Measurements from ENCODE around the gene PLA2G6. TPM values are rescaled to one million over a fixed set of nuclear protein-coding genes. Genes with fewer than 3 reads are reported as not detected.

PLA2G6 gene
- total RNA-seq, 1 experiment from 2014 or later = 18.7 TPM

- Mint-ChIP-seq H3K9me3 (ENCODE audit: unreplicated experiment) (peaks cover 5% of the 10 kb centered on the region), H3K27me3 (ENCODE audit: insufficient read depth, unreplicated experiment) (peaks cover 2% of the 10 kb centered on the region), H3K36me3 (ENCODE audit: insufficient read depth, unreplicated experiment) (peaks cover 13% of the 10 kb centered on the region), H3K4me1 (ENCODE audit: low read depth, unreplicated experiment) (peaks cover 10% of the 10 kb centered on the region), H3K27ac (ENCODE audit: unreplicated experiment) (no peak overlapping the region), H3K4me3 (ENCODE audit: unreplicated experiment) (no peak overlapping the region)
- ChIA-PET POLR2A (interaction anchor here (1.0 kb wide), 1 partner anchor 67 kb away, joined by 3 read pairs; the partner anchor contains the start of gene PLA2G6), CTCF (interaction anchor here (0.9 to 1.0 kb wide), 2 partner anchors 87 to 93 kb away, joined by 4 read pairs; partner anchors contain the start of gene MAFF)
- BruUV-seq (replicated peaks) = no TSS peak
- no peaks in the 10 kb centered on the region for H3K9me3 ChIP-seq
- no peaks in the 10 kb centered on the region for H3K27me3 ChIP-seq (replicated peaks; ENCODE audit: control insufficient read depth, insufficient read depth, low read length)
- DNase-seq = peak; percentile 72 to 87
- H3K4me3 ChIP-seq (ENCODE audit: low read depth, low read length) = no peak overlapping the region
- intact Hi-C loops (cut with micrococcal nuclease; ENCODE audit: unreplicated experiment) = loop anchor here (10.0 kb wide), 2 partner anchors 70 to 100 kb away; partner anchors contain the start of gene PLA2G6
- peaks cover 21% of the 10 kb centered on the region for H3K4me1 ChIP-seq
- peak; percentile 85 to 86 for TF ChIP-seq CTCF (IDR thresholded peaks at IDR 0.05; ENCODE audit: insufficient read depth in 1 of 2, low read depth in 1 of 2, low read length in 1 of 2, severe bottlenecking in 1 of 2, unreplicated experiment in 1 of 2)
- H3K36me3 ChIP-seq (ENCODE audit: control insufficient read depth, insufficient read depth, low read length) = no peaks in the 10 kb centered on the region
Measured at GRCh38 chr22:38114484-38115398, 66.9 kb downstream of the PLA2G6 start.

- H3K4me1 ChIP-seq = peaks cover 33% of the 10 kb centered on the region
- H3K4me3 Mint-ChIP-seq (ENCODE audit: unreplicated experiment) = no peak overlapping the region
- no peaks in the 10 kb centered on the region for H3K9me3 ChIP-seq
- H3K36me3 Mint-ChIP-seq (ENCODE audit: insufficient read depth, unreplicated experiment) = peaks cover 33% of the 10 kb centered on the region
- BruUV-seq (replicated peaks) = no TSS peak
- peaks cover under 1% of the 10 kb centered on the region; the same call in 1 of the 2 replicates for H3K36me3 ChIP-seq (ENCODE audit: control insufficient read depth, insufficient read depth, low read length)
- ChIA-PET POLR2A (interaction anchor here (0.5 kb wide), 1 partner anchor 493 kb away, joined by 3 read pairs; no protein-coding TSS in a partner anchor), CTCF (interaction anchor here (0.6 kb wide), 1 partner anchor 522 kb away, joined by 4 read pairs; no protein-coding TSS in a partner anchor)
- H3K27me3 Mint-ChIP-seq (ENCODE audit: insufficient read depth, unreplicated experiment) = peaks cover 3% of the 10 kb centered on the region
- H3K4me3 ChIP-seq (ENCODE audit: low read depth, low read length) = no peak overlapping the region
- H3K4me1 Mint-ChIP-seq (ENCODE audit: low read depth, unreplicated experiment) = peaks cover 22% of the 10 kb centered on the region
- TF ChIP-seq CTCF (IDR thresholded peaks at IDR 0.05; ENCODE audit: insufficient read depth in 1 of 2, low read depth in 1 of 2, low read length in 1 of 2, severe bottlenecking in 1 of 2, unreplicated experiment in 1 of 2) = no peak
- H3K27me3 ChIP-seq (replicated peaks; ENCODE audit: control insufficient read depth, insufficient read depth, low read length) = no peaks in the 10 kb centered on the region
- intact Hi-C loops (cut with micrococcal nuclease; ENCODE audit: unreplicated experiment) = loop anchor here (10.0 kb wide), 2 partner anchors 72 to 102 kb away; partner anchors contain the start of gene PLA2G6
- peaks cover 9% of the 10 kb centered on the region for H3K9me3 Mint-ChIP-seq (ENCODE audit: unreplicated experiment)
- no peak for DNase-seq
- peak overlapping the region; percentile 67 for H3K27ac Mint-ChIP-seq (ENCODE audit: unreplicated experiment)
Measured at GRCh38 chr22:38112381-38112780, 69.2 kb downstream of the PLA2G6 start.

- peaks cover 37% of the 10 kb centered on the region for H3K4me1 ChIP-seq
- no peak for DNase-seq
- H3K4me3 ChIP-seq (ENCODE audit: low read depth, low read length) = no peak overlapping the region
- H3K36me3 Mint-ChIP-seq (ENCODE audit: insufficient read depth, unreplicated experiment) = peaks cover 33% of the 10 kb centered on the region
- H3K4me1 Mint-ChIP-seq (ENCODE audit: low read depth, unreplicated experiment) = peaks cover 22% of the 10 kb centered on the region
- H3K4me3 Mint-ChIP-seq (ENCODE audit: unreplicated experiment) = no peak overlapping the region
- no TSS peak for BruUV-seq (replicated peaks)
- intact Hi-C loops (cut with micrococcal nuclease; ENCODE audit: unreplicated experiment) = loop anchor here (10.0 kb wide), 2 partner anchors 73 to 103 kb away; partner anchors contain the start of gene PLA2G6
- H3K9me3 Mint-ChIP-seq (ENCODE audit: unreplicated experiment) = peaks cover 9% of the 10 kb centered on the region
- peaks cover 3% of the 10 kb centered on the region for H3K27me3 Mint-ChIP-seq (ENCODE audit: insufficient read depth, unreplicated experiment)
- ChIA-PET CTCF (interaction anchor here (0.6 kb wide), 1 partner anchor 33 kb away, joined by 9 read pairs; no protein-coding TSS in a partner anchor), POLR2A (interaction anchor here (0.5 kb wide), 1 partner anchor 494 kb away, joined by 3 read pairs; no protein-coding TSS in a partner anchor)
- H3K27me3 ChIP-seq (replicated peaks; ENCODE audit: control insufficient read depth, insufficient read depth, low read length) = no peaks in the 10 kb centered on the region
- no peak overlapping the region for H3K27ac Mint-ChIP-seq (ENCODE audit: unreplicated experiment)
- peaks cover 2% of the 10 kb centered on the region; the same call in 1 of the 2 replicates for H3K36me3 ChIP-seq (ENCODE audit: control insufficient read depth, insufficient read depth, low read length)
- TF ChIP-seq CTCF (IDR thresholded peaks at IDR 0.05; ENCODE audit: insufficient read depth in 1 of 2, low read depth in 1 of 2, low read length in 1 of 2, severe bottlenecking in 1 of 2, unreplicated experiment in 1 of 2) = no peak
- no peaks in the 10 kb centered on the region for H3K9me3 ChIP-seq
Measured at GRCh38 chr22:38111925-38112355, 69.7 kb downstream of the PLA2G6 start.

Measured in Caco-2 (cell line).